A673 (cell line): ENCODE results near the gene EEF1A2. TPM values are rescaled to one million over a fixed set of nuclear protein-coding genes. Genes with fewer than 3 reads are reported as not detected.

Experiments
- BruUV-seq: library from RNA; stranded (reverse); fragments of 400-500 nt; replicated peaks from 2 replicates; lab custom pipeline; 2021; lab: Mats Ljungman, UMichigan
- CTCF ChIA-PET: fragments of 300-600 bp; sonication (Branson Sonifier 250); formaldehyde crosslinking; loops from one replicate; lab custom pipeline; 2022; ENCODE audit warnings: antibody characterized with exemption; lab: Charles Lee
- POLR2A ChIA-PET: fragments of 300-600 bp; sonication (Branson Sonifier 250); formaldehyde crosslinking; loops from one replicate; lab custom pipeline; 2022; ENCODE audit warnings: antibody characterized with exemption; ENCODE audit not compliant: low non-redundant PET; lab: Charles Lee
- DNase-seq: peaks from one replicate; pipeline ENCODE4 v3.0.0-alpha.2; 2015; ENCODE audit warnings: low spot score
- H3K27ac ChIP-seq: fragments of 200-600 bp; sonication (generic); 2 replicates; pipeline ENCODE4 v1.5.1; 2016; ENCODE audit warnings: mixed run types, low read depth, mild to moderate bottlenecking, mixed read lengths, antibody characterized with exemption, low read length; ENCODE audit not compliant: poor library complexity, severe bottlenecking
- H3K27me3 ChIP-seq: fragments of 200-600 bp; sonication (generic); replicated peaks from 2 replicates; pipeline ENCODE4 v1.6.1; 2017; ENCODE audit warnings: mixed run types, low read depth, mild to moderate bottlenecking, mixed read lengths, antibody characterized with exemption, low read length; ENCODE audit not compliant: insufficient read depth, poor library complexity
- H3K36me3 ChIP-seq: fragments of 200-600 bp; sonication (generic); 2 replicates; pipeline ENCODE4 v1.6.1; 2016; ENCODE audit warnings: mixed run types, mild to moderate bottlenecking, mixed read lengths, antibody characterized with exemption, low read length; ENCODE audit not compliant: insufficient read depth, poor library complexity, severe bottlenecking
- H3K4me1 ChIP-seq: fragments of 200-600 bp; sonication (generic); 2 replicates; pipeline ENCODE4 v1.6.1; 2017; ENCODE audit warnings: mixed run types, mild to moderate bottlenecking, mixed read lengths, antibody characterized with exemption, low read length; ENCODE audit not compliant: insufficient read depth, poor library complexity, severe bottlenecking
- H3K4me3 ChIP-seq: fragments of 200-600 bp; sonication (generic); 2 replicates; pipeline ENCODE4 v1.5.1; 2016; ENCODE audit warnings: low read depth, mixed run types, mild to moderate bottlenecking, mixed read lengths, low read length; ENCODE audit not compliant: poor library complexity, severe bottlenecking
- H3K9me3 ChIP-seq: fragments of 200-600 bp; sonication (generic); 2 replicates; pipeline ENCODE4 v1.6.1; 2016; ENCODE audit warnings: mixed run types, low read depth, mild to moderate bottlenecking, mixed read lengths, antibody characterized with exemption, low read length; ENCODE audit not compliant: poor library complexity, severe bottlenecking
- CTCF ChIP-seq: fragments of 300-800, 200-600 bp; sonication (generic); conservative IDR thresholded peaks from 2 replicates; pipeline ENCODE4 v1.5.1; 2017; ENCODE audit warnings: low read depth, mild to moderate bottlenecking, antibody characterized with exemption, low read length, moderate library complexity, mixed read lengths
- EZH2 ChIP-seq: fragments of 200-600 bp; sonication (generic); IDR thresholded peaks from 2 replicates; pipeline ENCODE4 v1.6.1; 2017; ENCODE audit warnings: borderline replicate concordance, low read depth, mild to moderate bottlenecking, mixed read lengths, antibody characterized with exemption, low read length; ENCODE audit not compliant: poor library complexity, severe bottlenecking
- intact Hi-C: fragments of 100-400 bp; cut with micrococcal nuclease; formaldehyde crosslinking; loops from one replicate; pipeline ENCODE4 v1.10.0; 2022; ENCODE audit not compliant: unreplicated experiment
- total RNA-seq: library from RNA; stranded (reverse); gene quantifications from 2 replicates; pipeline ENCODE4 v1.2.3, GENCODE V29; 2021

The EEF1A2 gene
- total RNA-seq, 1 experiment from 2014 or later, result 7.5 TPM

- CTCF ChIA-PET, result no interaction called here
- POLR2A ChIA-PET, result no interaction called here
- Histone ChIP-seq H3K4me3 (no peak overlapping the region), H3K4me1 (no peaks in the 10 kb centered on the region), H3K27ac (no peak overlapping the region), H3K9me3 (no peaks in the 10 kb centered on the region), H3K36me3 (no peaks in the 10 kb centered on the region), H3K27me3 (peaks cover 7% of the 10 kb centered on the region)
- BruUV-seq, result no TSS peak
- TF ChIP-seq EZH2 (no peak), CTCF (no peak)
- intact Hi-C loops, result no loop called here
- DNase-seq, result no peak
Observed at GRCh38 chr20:63513207-63513606, 14.3 kb upstream of the EEF1A2 start.

- Histone ChIP-seq H3K9me3 (no peaks in the 10 kb centered on the region), H3K27me3 (peaks cover 7% of the 10 kb centered on the region), H3K4me1 (no peaks in the 10 kb centered on the region), H3K27ac (no peak overlapping the region), H3K36me3 (no peaks in the 10 kb centered on the region), H3K4me3 (no peak overlapping the region)
- intact Hi-C loops, result no loop called here
- POLR2A ChIA-PET, result no interaction called here
- no TSS peak for BruUV-seq
- no peak for DNase-seq
- TF ChIP-seq CTCF (no peak), EZH2 (no peak)
- CTCF ChIA-PET, result no interaction called here
Observed at GRCh38 chr20:63509088-63509564, 10.2 kb upstream of the EEF1A2 start.

GRCh38 chr20:63508072-63508768 lies 9.3 kb upstream of the EEF1A2 start:
- no TSS peak for BruUV-seq
- Histone ChIP-seq H3K36me3 (no peaks in the 10 kb centered on the region), H3K4me3 (no peak overlapping the region), H3K27ac (no peak overlapping the region), H3K27me3 (peaks cover 4% of the 10 kb centered on the region), H3K9me3 (no peaks in the 10 kb centered on the region), H3K4me1 (no peaks in the 10 kb centered on the region)
- DNase-seq, result no peak
- TF ChIP-seq EZH2 (no peak), CTCF (no peak)
- intact Hi-C loops, result no loop called here
- CTCF ChIA-PET, result interaction anchor here (0.7 kb wide), 1 partner anchor 12 kb away, joined by 4 read pairs; no protein-coding TSS in a partner anchor
- POLR2A ChIA-PET, result interaction anchor here (0.7 kb wide), 1 partner anchor 388 kb away, joined by 12 read pairs; no protein-coding TSS in a partner anchor
